Stimulated activated memory B cell treated with anti-CD40 and anti-IgM and Interleukin-4, amounts not matched to agents 10 μg/mL and 1 μg/mL and 100 μg/mL, for 72 hours (primary cell): ENCODE measurements around the gene PPP2R3C.
"Not testable (repeated sequence)": the region's sequence is repeated elsewhere in the genome, so short reads cannot be mapped to it uniquely, and the experiment has no call there.

Experiments used
- ATAC-seq: fragments of 150-1000 bp; cut with Tn5 transposase; 2 replicates; pipeline ENCODE4 v1.10.0; 2021
- H3K27ac Mint-ChIP-seq: one replicate; pipeline ENCODE4 v1.8.0; 2022; ENCODE audit warnings: mild to moderate bottlenecking, mixed read lengths
- H3K27me3 Mint-ChIP-seq: one replicate; pipeline ENCODE4 v1.8.0; 2022; ENCODE audit warnings: mixed read lengths
- H3K36me3 Mint-ChIP-seq: one replicate; pipeline ENCODE4 v1.8.0; 2022; ENCODE audit warnings: mixed read lengths
- H3K4me1 Mint-ChIP-seq: one replicate; pipeline ENCODE4 v1.8.0; 2022; ENCODE audit warnings: mixed read lengths
- H3K4me3 Mint-ChIP-seq: one replicate; pipeline ENCODE4 v1.8.0; 2022; ENCODE audit warnings: mild to moderate bottlenecking, moderate library complexity, mixed read lengths
- H3K9me3 Mint-ChIP-seq: one replicate; pipeline ENCODE4 v1.8.0; 2022; ENCODE audit warnings: mixed read lengths

The PPP2R3C gene

GRCh38 chr14:35121887-35122695 is at the start of gene PPP2R3C, which contains the start of gene PRORP:
PPP2R3C (minus strand) TSS chr14:35121990; CDS start chr14:35121959, 31 bp downstream.
PRORP (plus strand) TSS chr14:35122552; CDS start chr14:35123246, 694 bp downstream.
- H3K9me3 Mint-ChIP-seq: no peaks in the 10 kb centered on the region
- H3K4me1 Mint-ChIP-seq: peaks cover 57% of the 10 kb centered on the region
- peak within 1 kb of the TSS; percentile 100 for H3K27ac Mint-ChIP-seq
- H3K36me3 Mint-ChIP-seq: peaks cover 30% of the 10 kb centered on the region
- H3K27me3 Mint-ChIP-seq: no peaks in the 10 kb centered on the region
- ATAC-seq: peak; percentile 97
- H3K4me3 Mint-ChIP-seq: peak within 1 kb of the TSS; percentile 98

GRCh38 chr14:35167496-35167895 is 45.7 kb upstream of the PPP2R3C start:
- Mint-ChIP-seq H3K4me1 (no peaks in the 10 kb centered on the region), H3K27me3 (no peaks in the 10 kb centered on the region), H3K36me3 (peaks cover 60% of the 10 kb centered on the region), H3K4me3 (no peak overlapping the region), H3K27ac (no peak overlapping the region), H3K9me3 (peaks cover 9% of the 10 kb centered on the region)
- no peak for ATAC-seq

DNA sequence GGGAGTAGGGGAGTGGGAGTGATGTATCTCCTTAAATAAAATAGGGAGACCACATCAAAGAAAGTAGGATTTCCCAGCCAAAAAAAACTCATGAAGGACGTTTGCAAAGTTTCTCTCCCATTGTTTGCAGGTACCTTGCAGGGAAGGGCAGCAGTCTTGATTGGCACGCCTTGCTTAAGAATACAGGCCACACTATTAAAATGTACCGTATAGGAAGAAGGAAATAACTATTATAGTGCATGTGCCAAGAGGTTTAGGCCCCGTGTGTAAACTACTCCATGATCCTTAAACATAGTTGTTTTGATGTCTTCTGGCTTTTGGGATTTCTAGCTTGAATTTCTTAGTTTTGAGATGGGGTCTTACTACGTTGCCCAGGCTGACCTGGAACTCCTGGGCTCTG is 43.1 kb upstream of the PPP2R3C start:
- no peak overlapping the region for H3K4me3 Mint-ChIP-seq
- H3K27ac Mint-ChIP-seq: no peak overlapping the region
- peaks cover 6% of the 10 kb centered on the region for H3K9me3 Mint-ChIP-seq
- ATAC-seq: no peak
- peaks cover 45% of the 10 kb centered on the region for H3K36me3 Mint-ChIP-seq
- H3K4me1 Mint-ChIP-seq: peaks cover 6% of the 10 kb centered on the region
- H3K27me3 Mint-ChIP-seq: no peaks in the 10 kb centered on the region

GRCh38 chr14:35163384-35163783 is 41.6 kb upstream of the PPP2R3C start:
- ATAC-seq: no peak
- Mint-ChIP-seq H3K36me3 (peaks cover 45% of the 10 kb centered on the region), H3K27ac (no peak overlapping the region), H3K4me3 (no peak overlapping the region), H3K4me1 (peaks cover 6% of the 10 kb centered on the region), H3K9me3 (no peaks in the 10 kb centered on the region), H3K27me3 (no peaks in the 10 kb centered on the region)

- Mint-ChIP-seq H3K36me3 (peaks cover 39% of the 10 kb centered on the region), H3K27ac (no peak overlapping the region), H3K27me3 (no peaks in the 10 kb centered on the region), H3K4me3 (no peak overlapping the region), H3K9me3 (no peaks in the 10 kb centered on the region), H3K4me1 (peaks cover 9% of the 10 kb centered on the region)
- no peak for ATAC-seq
Observed at GRCh38 chr14:35161231-35161630, 39.4 kb upstream of the PPP2R3C start.

DNA sequence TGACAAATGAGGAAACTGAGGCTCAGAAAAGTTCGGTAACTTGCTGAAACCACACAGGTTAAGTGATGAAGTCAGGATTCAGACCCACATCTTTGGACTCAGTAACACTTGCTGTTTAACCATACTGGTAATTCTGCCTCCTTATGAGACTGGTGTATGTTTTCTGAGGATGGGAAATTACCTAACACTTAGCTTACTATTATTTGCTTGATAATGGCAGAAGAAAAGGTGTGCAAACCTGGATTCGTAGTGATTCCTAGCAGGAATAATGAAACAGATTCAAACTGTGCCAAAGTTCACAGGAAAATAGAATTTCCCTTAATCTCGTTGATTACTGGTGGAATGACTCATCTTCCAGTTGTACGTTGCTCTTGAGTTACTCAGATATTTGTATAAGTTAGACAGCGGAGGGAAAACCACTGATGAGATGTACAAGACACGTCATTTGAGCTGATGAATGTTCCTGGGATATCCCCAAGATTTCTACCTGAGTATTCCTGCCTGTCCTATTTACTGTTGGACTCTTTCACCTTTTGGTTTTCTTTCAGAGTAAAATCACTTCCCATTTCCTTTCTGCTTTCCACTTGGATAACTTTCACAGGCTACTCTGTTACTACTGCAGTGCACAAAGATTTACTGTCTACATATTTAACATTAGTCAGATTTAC is 38.1 kb upstream of the PPP2R3C start:
- Mint-ChIP-seq H3K9me3 (no peaks in the 10 kb centered on the region), H3K27ac (no peak overlapping the region), H3K4me1 (peaks cover 18% of the 10 kb centered on the region), H3K27me3 (no peaks in the 10 kb centered on the region), H3K36me3 (peaks cover 30% of the 10 kb centered on the region), H3K4me3 (no peak overlapping the region)
- no peak for ATAC-seq

DNA sequence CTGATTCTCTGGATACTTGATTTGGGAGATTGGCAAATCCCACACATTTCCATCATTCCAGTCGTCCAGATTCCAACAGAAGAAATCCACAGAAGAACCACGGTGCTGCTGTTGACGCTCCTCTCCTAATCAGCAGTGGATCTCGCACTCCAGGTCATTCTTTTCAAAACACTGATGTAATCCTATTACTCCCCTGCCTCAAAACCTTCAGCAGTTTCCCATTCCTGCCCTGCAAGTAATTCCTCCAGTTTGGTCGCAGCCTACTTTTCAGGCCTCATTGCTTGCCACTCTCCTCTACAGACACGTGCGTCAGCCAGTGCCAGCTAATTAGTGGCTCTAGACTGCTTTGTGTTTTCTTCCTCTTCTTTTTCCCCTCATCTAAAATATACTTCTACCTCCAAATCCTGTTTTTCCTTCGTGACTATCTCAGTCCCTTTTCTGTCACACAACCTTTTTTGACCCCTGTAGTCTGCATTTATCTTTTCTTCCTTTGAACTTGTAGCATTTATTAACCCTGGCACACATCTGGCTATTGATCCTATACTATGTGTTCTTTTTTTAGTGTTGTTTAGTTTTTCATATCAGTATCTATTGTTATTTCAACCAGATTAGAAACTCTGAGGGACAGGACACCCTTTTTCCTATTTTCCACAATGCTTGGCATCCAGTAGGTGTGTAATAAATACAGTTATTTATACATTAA is 37.3 kb upstream of the PPP2R3C start:
- Mint-ChIP-seq H3K27me3 (no peaks in the 10 kb centered on the region), H3K9me3 (no peaks in the 10 kb centered on the region), H3K4me3 (no peak overlapping the region), H3K4me1 (peaks cover 20% of the 10 kb centered on the region), H3K27ac (no peak overlapping the region), H3K36me3 (peaks cover 29% of the 10 kb centered on the region)
- no peak for ATAC-seq

- Mint-ChIP-seq H3K4me3 (no peak overlapping the region), H3K27ac (no peak overlapping the region), H3K36me3 (peaks cover 29% of the 10 kb centered on the region), H3K4me1 (peaks cover 20% of the 10 kb centered on the region), H3K27me3 (no peaks in the 10 kb centered on the region), H3K9me3 (no peaks in the 10 kb centered on the region)
- no peak for ATAC-seq
Observed at GRCh38 chr14:35158491-35158890, 36.7 kb upstream of the PPP2R3C start.

GRCh38 chr14:35155962-35156361 is 34.2 kb upstream of the PPP2R3C start:
- Mint-ChIP-seq H3K9me3 (no peaks in the 10 kb centered on the region), H3K36me3 (peaks cover 45% of the 10 kb centered on the region), H3K27me3 (no peaks in the 10 kb centered on the region), H3K4me3 (no peak overlapping the region), H3K4me1 (peaks cover 20% of the 10 kb centered on the region), H3K27ac (peak overlapping the region; percentile 28)
- ATAC-seq: no peak

DNA sequence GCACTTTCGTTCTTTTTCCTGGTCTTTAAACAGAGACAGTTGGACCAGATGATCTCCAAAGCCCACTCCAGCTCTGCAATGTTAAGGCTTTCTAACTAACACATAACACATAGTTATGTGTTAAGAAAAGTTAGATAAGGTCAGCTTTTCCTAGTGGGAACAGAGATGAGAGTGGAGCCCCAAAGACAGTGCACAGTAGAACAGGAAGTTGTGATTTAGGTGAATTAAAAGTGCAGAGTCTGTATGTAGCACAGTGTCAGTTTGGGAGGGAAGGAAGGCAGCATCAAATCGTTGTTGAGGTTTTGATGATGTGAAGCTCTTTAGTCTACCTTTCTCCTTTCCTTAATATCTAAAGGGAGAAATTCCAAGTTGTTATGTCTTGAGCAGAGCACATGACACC is 32.2 kb upstream of the PPP2R3C start:
- no peaks in the 10 kb centered on the region for H3K27me3 Mint-ChIP-seq
- H3K36me3 Mint-ChIP-seq: peaks cover 50% of the 10 kb centered on the region
- H3K27ac Mint-ChIP-seq: no peak overlapping the region
- peaks cover 20% of the 10 kb centered on the region for H3K4me1 Mint-ChIP-seq
- no peaks in the 10 kb centered on the region for H3K9me3 Mint-ChIP-seq
- no peak for ATAC-seq
- H3K4me3 Mint-ChIP-seq: no peak overlapping the region

DNA sequence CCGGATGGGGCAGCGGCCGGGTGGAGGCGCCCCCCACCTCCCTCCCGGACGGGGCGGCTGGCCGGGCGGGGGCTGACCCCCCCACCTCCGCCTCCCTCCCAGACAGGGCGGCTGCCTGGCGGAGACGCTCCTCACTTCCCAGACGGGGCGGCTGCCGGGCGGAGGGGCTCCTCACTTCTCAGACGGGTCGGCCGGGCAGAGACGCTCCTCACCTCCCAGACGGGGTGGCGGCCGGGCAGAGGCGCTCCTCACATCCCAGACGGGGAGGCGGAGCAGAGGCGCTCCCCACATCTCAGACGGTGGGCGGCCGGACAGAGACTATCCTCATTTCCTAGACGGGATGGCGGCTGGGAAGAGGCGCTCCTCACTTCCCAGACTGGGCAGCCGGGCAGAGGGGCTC is 30.7 kb upstream of the PPP2R3C start:
- not testable (repeated sequence) for H3K27me3 Mint-ChIP-seq, H3K4me3 Mint-ChIP-seq, ATAC-seq, H3K27ac Mint-ChIP-seq, H3K9me3 Mint-ChIP-seq
- peaks cover 20% of the 10 kb centered on the region for H3K4me1 Mint-ChIP-seq
- peaks cover 48% of the 10 kb centered on the region for H3K36me3 Mint-ChIP-seq

GRCh38 chr14:35149239-35149638 is 27.4 kb upstream of the PPP2R3C start:
- Mint-ChIP-seq H3K4me1 (peaks cover 6% of the 10 kb centered on the region), H3K27me3 (no peaks in the 10 kb centered on the region), H3K27ac (no peak overlapping the region), H3K4me3 (no peak overlapping the region), H3K36me3 (peaks cover 51% of the 10 kb centered on the region), H3K9me3 (no peaks in the 10 kb centered on the region)
- ATAC-seq: no peak

DNA sequence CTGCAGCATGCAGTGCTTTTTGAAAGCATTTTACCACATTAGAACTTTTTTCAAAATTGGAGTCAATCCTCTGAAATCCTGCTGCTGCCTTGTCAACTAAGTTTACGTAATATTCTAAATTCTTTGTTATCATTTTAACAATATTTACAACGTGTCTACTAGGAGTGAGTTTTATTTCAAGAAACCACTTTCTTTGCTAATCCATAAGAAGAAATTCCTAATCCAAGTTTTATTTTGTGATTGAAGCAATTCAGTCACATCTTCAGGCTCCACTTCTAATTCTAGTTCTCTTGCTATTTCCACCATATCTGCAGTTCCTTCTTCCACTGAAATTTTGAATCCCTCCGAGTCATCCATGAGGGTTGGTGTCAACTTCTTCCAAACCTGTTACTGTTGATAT is 25.9 kb upstream of the PPP2R3C start:
- Mint-ChIP-seq H3K4me3 (no peak overlapping the region), H3K4me1 (peaks cover 6% of the 10 kb centered on the region), H3K9me3 (no peaks in the 10 kb centered on the region), H3K36me3 (peaks cover 45% of the 10 kb centered on the region), H3K27ac (no peak overlapping the region), H3K27me3 (no peaks in the 10 kb centered on the region)
- ATAC-seq: no peak

- no peak for ATAC-seq
- Mint-ChIP-seq H3K9me3 (no peaks in the 10 kb centered on the region), H3K27me3 (no peaks in the 10 kb centered on the region), H3K4me3 (no peak overlapping the region), H3K4me1 (peaks cover 6% of the 10 kb centered on the region), H3K27ac (no peak overlapping the region), H3K36me3 (peaks cover 40% of the 10 kb centered on the region)
Observed at GRCh38 chr14:35147186-35147585, 25.4 kb upstream of the PPP2R3C start.

GRCh38 chr14:35146711-35147149 is 24.9 kb upstream of the PPP2R3C start:
- Mint-ChIP-seq H3K27ac (no peak overlapping the region), H3K27me3 (no peaks in the 10 kb centered on the region), H3K9me3 (no peaks in the 10 kb centered on the region), H3K4me1 (peaks cover 6% of the 10 kb centered on the region), H3K4me3 (no peak overlapping the region), H3K36me3 (peaks cover 36% of the 10 kb centered on the region)
- no peak for ATAC-seq
